HepG2 (cell line): ENCODE results near the gene WBP1. TPM values are rescaled to one million over a fixed set of nuclear protein-coding genes. Genes with fewer than 3 reads are reported as not detected.

Source experiments
- CSRNP1 ChIP-seq: sonication (generic); formaldehyde crosslinking; IDR thresholded peaks from 2 replicates; pipeline ENCODE4 v1.8.1; 2023; ENCODE audit warnings: mild to moderate bottlenecking, missing genetic modification reagents
- DPF2 ChIP-seq: sonication (generic); formaldehyde crosslinking; IDR thresholded peaks from 2 replicates; pipeline ENCODE4 v1.4.0; 2020; ENCODE audit warnings: mild to moderate bottlenecking, low read depth, missing genetic modification reagents, borderline replicate concordance
- IRX3 ChIP-seq: sonication (generic); formaldehyde crosslinking; IDR thresholded peaks from 2 replicates; pipeline ENCODE4 v1.8.1; 2023; ENCODE audit warnings: mild to moderate bottlenecking, low read depth, missing genetic modification reagents, borderline replicate concordance
- KLF15 ChIP-seq: sonication (generic); formaldehyde crosslinking; IDR thresholded peaks from 2 replicates; pipeline ENCODE4 v1.8.1; 2023; ENCODE audit warnings: borderline replicate concordance, mild to moderate bottlenecking, inconsistent platforms, missing genetic modification reagents, mixed read lengths
- LCORL ChIP-seq, 2 experiments: fragments of 450-650 bp in 1 of 2; sonication (generic) in 1 of 2; formaldehyde crosslinking in 1 of 2; IDR thresholded peaks; 2 replicates each; pipeline versions ENCODE4 v1.5.0 to v1.6.1; 2017 to 2020; ENCODE audit warnings: antibody characterized with exemption in 1 of 2, missing genetic modification reagents in 1 of 2
- MTERF4 ChIP-seq: sonication (generic); formaldehyde crosslinking; IDR thresholded peaks from 2 replicates; pipeline ENCODE4 v1.8.0; 2023; ENCODE audit warnings: mild to moderate bottlenecking, missing genetic modification reagents
- NFATC3 ChIP-seq: sonication (generic); formaldehyde crosslinking; IDR thresholded peaks from 2 replicates; pipeline ENCODE4 v1.5.1; 2020; ENCODE audit warnings: mild to moderate bottlenecking, missing genetic modification reagents
- RCOR2 ChIP-seq: IDR thresholded peaks from 2 replicates; pipeline ENCODE4 v1.6.1; 2016; ENCODE audit warnings: missing biosample characterization, missing genetic modification reagents
- REPIN1 ChIP-seq: sonication (generic); formaldehyde crosslinking; IDR thresholded peaks from 2 replicates; pipeline ENCODE4 v1.8.0; 2022; ENCODE audit warnings: missing genetic modification reagents, low read depth, mild to moderate bottlenecking, borderline replicate concordance
- SKI ChIP-seq: fragments of 450-650 bp; IDR thresholded peaks from one replicate; pipeline ENCODE4 v1.6.1; 2018; ENCODE audit warnings: mild to moderate bottlenecking; ENCODE audit not compliant: partially characterized antibody
- SMAD3 ChIP-seq: sonication (generic); formaldehyde crosslinking; IDR thresholded peaks from 2 replicates; pipeline ENCODE4 v1.4.0; 2020; ENCODE audit warnings: missing genetic modification reagents
- TOE1 ChIP-seq: sonication (generic); formaldehyde crosslinking; IDR thresholded peaks from 2 replicates; pipeline ENCODE4 v1.4.0; 2020; ENCODE audit warnings: mild to moderate bottlenecking, missing genetic modification reagents
- ZBTB33 ChIP-seq: sonication (generic); formaldehyde crosslinking; IDR thresholded peaks from 2 replicates; pipeline ENCODE4 v1.4.0; 2020; ENCODE audit warnings: missing genetic modification reagents
- ZNF567 ChIP-seq: sonication (generic); formaldehyde crosslinking; IDR thresholded peaks from 2 replicates; pipeline ENCODE4 v1.8.1; 2023; ENCODE audit warnings: mild to moderate bottlenecking, missing genetic modification reagents, borderline replicate concordance
- ZNF776 ChIP-seq: sonication (generic); formaldehyde crosslinking; IDR thresholded peaks from 2 replicates; pipeline ENCODE4 v1.4.0; 2020; ENCODE audit warnings: mild to moderate bottlenecking, missing genetic modification reagents
- ZNF792 ChIP-seq: IDR thresholded peaks from 2 replicates; pipeline ENCODE4 v1.6.1; 2016
- polyA plus RNA-seq, 8 experiments: library from polyadenylated mRNA; depleted of rRNA in 3 of 8; stranded (reverse) in 7 of 8; unstranded in 1 of 8; fragments of >200 nt; fragmentation: Illumina TruSeq in 4 of 8; extraction: Trizol in 4 of 8; gene quantifications; 2 replicates each; pipeline versions ENCODE4 v1.2.1 to v1.2.3, GENCODE V29; 2011 to 2016; ENCODE audit warnings: low read depth in 4 of 8, missing spikeins in 1 of 8, mixed read lengths in 1 of 8; ENCODE audit not compliant: insufficient read depth in 1 of 8
- total RNA-seq, 5 experiments: library from RNA; depleted of rRNA; stranded (reverse); fragments of >200 nt; fragmentation: Illumina TruSeq; extraction: Trizol; gene quantifications; 2 replicates each; pipeline ENCODE4 v1.2.3, GENCODE V29; 2016; ENCODE audit warnings: low read depth in 1 of 5
- TF ChIP-seq, protein P1 (sequence below): sonication (generic); formaldehyde crosslinking; IDR thresholded peaks from 2 replicates; pipeline ENCODE4 v1.4.0; 2020; ENCODE audit warnings: missing genetic modification reagents
- TF ChIP-seq, protein P2 (sequence below): sonication (generic); formaldehyde crosslinking; IDR thresholded peaks from 2 replicates; pipeline ENCODE4 v1.4.0; 2020; ENCODE audit warnings: missing genetic modification reagents
- TF ChIP-seq, protein P3 (sequence below): IDR thresholded peaks from 2 replicates; pipeline ENCODE4 v1.6.1; 2016; ENCODE audit warnings: missing compliant biosample characterization, missing genetic modification reagents, borderline replicate concordance

Gene WBP1
- total and polyA plus RNA-seq, 2 of the 13 experiments (the other 11 are each of a cell fraction or from before 2014, with no cell fraction given), result 38.8 to 85.7 TPM

GRCh38 chr2:74502147-74502719 is 44.0 kb downstream of the WBP1 start (continued):
- TF ChIP-seq, protein P1, sequence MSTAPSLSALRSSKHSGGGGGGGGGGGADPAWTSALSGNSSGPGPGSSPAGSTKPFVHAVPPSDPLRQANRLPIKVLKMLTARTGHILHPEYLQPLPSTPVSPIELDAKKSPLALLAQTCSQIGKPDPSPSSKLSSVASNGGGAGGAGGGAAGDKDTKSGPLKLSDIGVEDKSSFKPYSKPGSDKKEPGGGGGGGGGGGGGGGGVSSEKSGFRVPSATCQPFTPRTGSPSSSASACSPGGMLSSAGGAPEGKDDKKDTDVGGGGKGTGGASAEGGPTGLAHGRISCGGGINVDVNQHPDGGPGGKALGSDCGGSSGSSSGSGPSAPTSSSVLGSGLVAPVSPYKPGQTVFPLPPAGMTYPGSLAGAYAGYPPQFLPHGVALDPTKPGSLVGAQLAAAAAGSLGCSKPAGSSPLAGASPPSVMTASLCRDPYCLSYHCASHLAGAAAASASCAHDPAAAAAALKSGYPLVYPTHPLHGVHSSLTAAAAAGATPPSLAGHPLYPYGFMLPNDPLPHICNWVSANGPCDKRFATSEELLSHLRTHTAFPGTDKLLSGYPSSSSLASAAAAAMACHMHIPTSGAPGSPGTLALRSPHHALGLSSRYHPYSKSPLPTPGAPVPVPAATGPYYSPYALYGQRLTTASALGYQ (CRISPR knock-in tag), result peak; percentile 25; the same call in 1 of the 2 replicates
- TF ChIP-seq RCOR2 (peak; percentile 71), REPIN1 (CRISPR knock-in tag) (peak; percentile 64; the same call in 1 of the 2 replicates), ZNF567 (CRISPR knock-in tag) (peak; percentile 94; the same call in 1 of the 2 replicates), SMAD3 (CRISPR knock-in tag) (peak; percentile 25; the same call in 1 of the 2 replicates), CSRNP1 (0 out of 2 replicates have a peak, but pooled peaks have one; percentile 9), IRX3 (CRISPR knock-in tag) (no peak), LCORL (IDR thresholded peaks at IDR 0.05) (peak; percentile 49; the same call in 1 of the 2 replicates), LCORL (CRISPR knock-in tag; IDR thresholded peaks at IDR 0.05) (peak; percentile 36; the same call in 1 of the 2 replicates), ZNF792 (CRISPR knock-in tag) (peak; percentile 94), DPF2 (peak; percentile 60), SKI (peak; percentile 89), ZBTB33 (CRISPR knock-in tag) (peak; percentile 34; the same call in 1 of the 2 replicates), NFATC3 (CRISPR knock-in tag) (no peak), MTERF4 (CRISPR knock-in tag) (no peak), KLF15 (CRISPR knock-in tag) (peak; percentile 10; the same call in 1 of the 2 replicates), ZNF776 (CRISPR knock-in tag) (no peak), TOE1 (CRISPR knock-in tag) (peak; percentile 25; the same call in 1 of the 2 replicates)
- TF ChIP-seq, protein P2, sequence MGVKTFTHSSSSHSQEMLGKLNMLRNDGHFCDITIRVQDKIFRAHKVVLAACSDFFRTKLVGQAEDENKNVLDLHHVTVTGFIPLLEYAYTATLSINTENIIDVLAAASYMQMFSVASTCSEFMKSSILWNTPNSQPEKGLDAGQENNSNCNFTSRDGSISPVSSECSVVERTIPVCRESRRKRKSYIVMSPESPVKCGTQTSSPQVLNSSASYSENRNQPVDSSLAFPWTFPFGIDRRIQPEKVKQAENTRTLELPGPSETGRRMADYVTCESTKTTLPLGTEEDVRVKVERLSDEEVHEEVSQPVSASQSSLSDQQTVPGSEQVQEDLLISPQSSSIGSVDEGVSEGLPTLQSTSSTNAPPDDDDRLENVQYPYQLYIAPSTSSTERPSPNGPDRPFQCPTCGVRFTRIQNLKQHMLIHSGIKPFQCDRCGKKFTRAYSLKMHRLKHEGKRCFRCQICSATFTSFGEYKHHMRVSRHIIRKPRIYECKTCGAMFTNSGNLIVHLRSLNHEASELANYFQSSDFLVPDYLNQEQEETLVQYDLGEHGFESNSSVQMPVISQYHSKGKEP, result peak; percentile 49; the same call in 1 of the 2 replicates
- TF ChIP-seq, protein P3, sequence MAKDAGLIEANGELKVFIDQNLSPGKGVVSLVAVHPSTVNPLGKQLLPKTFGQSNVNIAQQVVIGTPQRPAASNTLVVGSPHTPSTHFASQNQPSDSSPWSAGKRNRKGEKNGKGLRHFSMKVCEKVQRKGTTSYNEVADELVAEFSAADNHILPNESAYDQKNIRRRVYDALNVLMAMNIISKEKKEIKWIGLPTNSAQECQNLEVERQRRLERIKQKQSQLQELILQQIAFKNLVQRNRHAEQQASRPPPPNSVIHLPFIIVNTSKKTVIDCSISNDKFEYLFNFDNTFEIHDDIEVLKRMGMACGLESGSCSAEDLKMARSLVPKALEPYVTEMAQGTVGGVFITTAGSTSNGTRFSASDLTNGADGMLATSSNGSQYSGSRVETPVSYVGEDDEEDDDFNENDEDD (CRISPR knock-in tag), result peak; percentile 42; the same call in 1 of the 2 replicates
